ENCODE measurements around the gene NMNAT2.

- TF ChIP-seq CTCF (IDR thresholded peaks at IDR 0.05 in 2 of 3, conservative IDR thresholded peaks at IDR 0.05 in 1 of 3; ENCODE audit: control insufficient read depth in 2 of 3, extremely low read depth in 1 of 3, insufficient read depth in 1 of 3, low read depth in 3 of 3, low read length in 3 of 3) (no peak), RB1 (IDR thresholded peaks at IDR 0.05; ENCODE audit: borderline replicate concordance) (no peak), MTA3 (IDR thresholded peaks at IDR 0.05; ENCODE audit: borderline replicate concordance, low read length) (no peak), ZBTB33 (IDR thresholded peaks at IDR 0.05) (no peak)
Measured at GRCh38 chr1:183272390-183272848, 145.8 kb downstream of the NMNAT2 start.

Measured in GM12878 (cell line).